Measurements from ENCODE around the gene EYA2.

DNA sequence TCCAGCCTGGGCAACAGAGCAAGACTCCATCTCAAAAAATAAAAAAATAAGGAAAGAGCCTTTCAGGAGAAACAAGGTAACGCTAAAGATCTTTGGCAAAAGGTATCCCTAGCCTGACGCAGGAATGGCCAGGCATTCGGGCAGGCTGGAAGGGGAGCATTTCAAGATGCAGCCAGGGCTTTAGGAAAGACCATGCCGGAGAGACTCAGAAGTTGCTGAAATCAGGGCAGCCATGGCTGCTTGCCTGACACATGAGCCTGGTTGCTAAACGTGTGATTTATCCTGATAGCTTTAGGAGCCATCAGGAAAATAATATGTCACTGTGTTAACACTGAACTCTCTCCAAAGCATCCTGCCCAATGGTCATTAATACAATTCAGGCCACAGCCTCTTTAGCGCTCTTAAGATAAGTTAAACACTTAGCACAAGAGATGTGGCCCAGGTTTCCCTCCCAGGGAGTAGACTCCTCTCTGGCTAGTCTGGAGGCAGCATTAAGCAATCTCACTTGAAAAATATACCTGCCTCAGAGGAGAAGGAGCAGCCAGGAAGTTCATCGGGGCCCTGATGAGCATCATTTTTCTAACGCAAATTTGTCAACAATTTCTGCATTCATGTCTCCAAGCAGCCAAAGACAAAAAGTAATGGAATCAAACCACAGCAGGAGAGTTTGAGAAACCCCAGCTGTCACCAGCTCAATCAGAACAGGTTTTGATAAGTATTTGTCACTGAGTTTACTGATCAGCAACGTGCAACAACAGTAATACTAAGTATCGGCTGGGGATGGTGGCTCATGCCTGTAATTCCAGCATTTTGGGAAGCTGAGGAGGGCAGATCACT is 261.9 kb downstream of the EYA2 start:
- TF ChIP-seq, protein P1, sequence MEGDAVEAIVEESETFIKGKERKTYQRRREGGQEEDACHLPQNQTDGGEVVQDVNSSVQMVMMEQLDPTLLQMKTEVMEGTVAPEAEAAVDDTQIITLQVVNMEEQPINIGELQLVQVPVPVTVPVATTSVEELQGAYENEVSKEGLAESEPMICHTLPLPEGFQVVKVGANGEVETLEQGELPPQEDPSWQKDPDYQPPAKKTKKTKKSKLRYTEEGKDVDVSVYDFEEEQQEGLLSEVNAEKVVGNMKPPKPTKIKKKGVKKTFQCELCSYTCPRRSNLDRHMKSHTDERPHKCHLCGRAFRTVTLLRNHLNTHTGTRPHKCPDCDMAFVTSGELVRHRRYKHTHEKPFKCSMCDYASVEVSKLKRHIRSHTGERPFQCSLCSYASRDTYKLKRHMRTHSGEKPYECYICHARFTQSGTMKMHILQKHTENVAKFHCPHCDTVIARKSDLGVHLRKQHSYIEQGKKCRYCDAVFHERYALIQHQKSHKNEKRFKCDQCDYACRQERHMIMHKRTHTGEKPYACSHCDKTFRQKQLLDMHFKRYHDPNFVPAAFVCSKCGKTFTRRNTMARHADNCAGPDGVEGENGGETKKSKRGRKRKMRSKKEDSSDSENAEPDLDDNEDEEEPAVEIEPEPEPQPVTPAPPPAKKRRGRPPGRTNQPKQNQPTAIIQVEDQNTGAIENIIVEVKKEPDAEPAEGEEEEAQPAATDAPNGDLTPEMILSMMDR (IDR thresholded peaks at IDR 0.05): no peak
- no peak for TF ChIP-seq EZH2phosphoT487 (IDR thresholded peaks at IDR 0.05)
- no peak for TF ChIP-seq EZH2 (IDR thresholded peaks at IDR 0.05)
